ENCODE data around the gene NIM1K.
"Not testable (repeated sequence)": the region's sequence is repeated elsewhere in the genome, so short reads cannot be mapped to it uniquely, and the experiment has no call there.

The NIM1K gene

DNA sequence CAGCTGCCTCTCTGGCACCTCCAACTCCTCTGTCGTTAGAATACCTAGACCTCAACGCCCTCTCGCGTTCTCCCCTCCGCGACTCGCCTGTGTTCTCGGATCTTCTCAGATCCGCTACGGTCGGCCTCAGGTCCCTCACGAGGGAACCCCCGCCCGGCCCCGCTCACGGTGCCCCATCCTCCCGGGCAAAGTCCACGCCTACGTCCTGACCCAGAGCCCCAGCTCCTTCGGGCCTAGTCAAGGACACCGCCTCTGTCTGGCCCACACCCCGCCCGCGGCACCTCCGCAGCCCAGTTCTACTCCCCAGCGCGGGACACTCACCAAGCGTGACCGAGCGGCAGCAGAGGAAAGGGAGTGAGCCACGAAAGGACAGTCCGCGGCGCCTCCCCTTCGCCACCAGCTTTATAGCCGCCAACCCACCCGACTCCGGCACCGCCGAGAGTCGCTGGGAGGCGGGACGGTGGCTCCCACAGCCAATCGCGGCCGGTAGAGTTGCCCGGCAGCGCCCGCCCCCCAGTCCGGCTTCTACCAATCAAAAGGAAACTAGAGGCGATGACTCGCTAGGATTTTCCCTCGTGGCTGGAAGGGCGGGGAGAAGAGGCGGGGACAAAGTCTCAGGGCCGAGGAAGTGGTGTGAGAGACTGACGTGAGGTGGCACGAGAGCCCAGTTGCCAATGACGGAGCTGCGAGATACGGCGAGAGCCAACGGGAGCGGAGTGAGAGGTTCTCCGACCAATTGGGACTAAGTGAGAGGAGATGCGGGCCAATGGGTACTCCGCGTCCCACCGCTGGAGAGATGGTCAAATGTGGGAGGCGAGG, 121.2 kb downstream of the NIM1K start, which contains the start of gene HMGCS1:
TSS of gene HMGCS1 (minus strand) at position 378 of the 819 bp plus-strand sequence. CDS start 14,447 bp downstream, outside the sequence.
- DNase-seq (ENCODE audit: low read depth in 2 of 2) = peak; percentile 97 to 98

GRCh38 chr5:43313854-43314457, 121.9 kb downstream of the NIM1K start:
- no peak for DNase-seq (ENCODE audit: low read depth in 2 of 2)

- no peak for DNase-seq (ENCODE audit: low read depth in 2 of 2)
These were observed 122.7 kb downstream of the NIM1K start for GRCh38 chr5:43314724-43315123.

GRCh38 chr5:43315263-43315662, 123.2 kb downstream of the NIM1K start:
- no peak for DNase-seq (ENCODE audit: low read depth in 2 of 2)

GRCh38 chr5:43315682-43316081, 123.7 kb downstream of the NIM1K start:
- DNase-seq (ENCODE audit: low read depth in 2 of 2) = no peak

DNA sequence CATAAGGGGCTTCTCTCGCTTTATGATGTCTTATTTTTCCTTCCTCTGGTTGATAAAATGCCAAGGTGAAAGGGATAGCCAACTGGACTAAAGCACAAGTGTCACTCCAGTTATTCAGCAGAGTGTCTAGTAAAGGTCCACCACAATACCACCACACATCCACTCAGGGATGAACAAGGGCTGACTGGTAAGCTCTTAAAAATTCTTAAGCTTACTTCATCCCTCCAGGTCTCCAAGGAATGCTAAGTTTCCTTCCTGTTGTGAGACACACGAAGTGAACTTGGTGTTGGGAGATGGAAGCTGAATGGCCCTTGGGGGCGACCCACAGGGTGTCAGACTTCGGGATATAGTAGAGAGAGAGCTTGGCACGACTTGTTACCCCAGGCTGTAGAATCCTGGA, 124.4 kb downstream of the NIM1K start:
- no peak for DNase-seq (ENCODE audit: low read depth in 2 of 2)

GRCh38 chr5:43320846-43321245, 128.8 kb downstream of the NIM1K start:
- DNase-seq (ENCODE audit: low read depth in 2 of 2) = no peak

GRCh38 chr5:43323488-43323887, 131.5 kb downstream of the NIM1K start:
- not testable (repeated sequence) for DNase-seq (ENCODE audit: low read depth in 2 of 2)

GRCh38 chr5:43325624-43326023, 133.6 kb downstream of the NIM1K start:
- DNase-seq (ENCODE audit: low read depth in 2 of 2) = not testable (repeated sequence)

Measured in stimulated activated CD8-positive, alpha-beta memory T cell treated with anti-CD3 and anti-CD28 coated beads, Interleukin-7, amount 100 ng/mL, for 4 hours (primary cell).